Panc1 (cell line): ENCODE measurements around the gene ROCK2. TPM values are rescaled to one million over a fixed set of nuclear protein-coding genes. Genes with fewer than 3 reads are reported as not detected.

Experiments
- ATAC-seq: fragments of 200-7000 bp; cut with Tn5 transposase; 2 replicates; pipeline ENCODE4 v1.9.1; 2020; ENCODE audit warnings: mild to moderate bottlenecking, moderate library complexity
- BruUV-seq: library from RNA; stranded (reverse); fragments of 400-500 nt; replicated peaks from 2 replicates; lab custom pipeline; 2021; lab: Mats Ljungman, UMichigan
- CTCF ChIA-PET: fragments of 300-600 bp; sonication (Branson Sonifier 250); formaldehyde crosslinking; loops from one replicate; lab custom pipeline; 2022; ENCODE audit warnings: antibody characterized with exemption; lab: Charles Lee
- POLR2A ChIA-PET: fragments of 300-600 bp; sonication (Branson Sonifier 250); formaldehyde crosslinking; loops from one replicate; lab custom pipeline; 2022; ENCODE audit warnings: antibody characterized with exemption; lab: Charles Lee
- DNase-seq: peaks from one replicate; pipeline ENCODE4 v3.0.0-alpha.2; 2010; ENCODE audit warnings: low read depth, low spot score
- H3K27ac ChIP-seq: 2 replicates; pipeline ENCODE4 v1.5.1; 2011; ENCODE audit warnings: mild to moderate bottlenecking, low read length, inconsistent platforms
- H3K27me3 ChIP-seq: fragments of 200-500 bp; sonication (Bioruptor generic); 2 replicates; pipeline ENCODE4 v1.6.0; 2014; ENCODE audit warnings: low read length, inconsistent platforms; ENCODE audit not compliant: control insufficient read depth, insufficient read depth
- H3K36me3 ChIP-seq: fragments of 200-500 bp; sonication (Bioruptor generic); 2 replicates; pipeline ENCODE4 v1.5.1; 2014; ENCODE audit warnings: inconsistent platforms, mild to moderate bottlenecking, low read length, moderate library complexity; ENCODE audit not compliant: control insufficient read depth, insufficient read depth
- H3K4me1 ChIP-seq: 2 replicates; pipeline ENCODE4 v1.5.1; 2011; ENCODE audit warnings: inconsistent platforms, mild to moderate bottlenecking, low read length, moderate library complexity; ENCODE audit not compliant: control insufficient read depth, insufficient read depth
- H3K4me3 ChIP-seq, 2 experiments: 2 replicates each; pipeline ENCODE4 v1.5.1; 2011 to 2012; ENCODE audit warnings: low read depth in 2 of 2, low read length in 2 of 2, mild to moderate bottlenecking in 2 of 2, inconsistent platforms in 1 of 2, moderate library complexity in 1 of 2
- H3K9me3 ChIP-seq: fragments of 200-500 bp; sonication (Bioruptor generic); 2 replicates; pipeline ENCODE4 v1.5.1; 2014; ENCODE audit warnings: low read depth, mild to moderate bottlenecking, inconsistent platforms, low read length, moderate library complexity; ENCODE audit not compliant: control insufficient read depth, insufficient read depth
- CTCF ChIP-seq: fragments of 450-650 bp; IDR thresholded peaks from 2 replicates; pipeline ENCODE4 v1.5.1; 2017; ENCODE audit warnings: mild to moderate bottlenecking
- POLR2AphosphoS5 ChIP-seq: IDR thresholded peaks from 2 replicates; pipeline ENCODE4 v1.6.1; 2012; ENCODE audit warnings: mild to moderate bottlenecking, low read depth, low read length, moderate library complexity
- REST ChIP-seq, 2 experiments: IDR thresholded peaks; 2 replicates each; pipeline ENCODE4 v1.6.1; 2011 to 2012; ENCODE audit warnings: low read depth in 2 of 2, control low read depth in 1 of 2, low read length in 1 of 2, mild to moderate bottlenecking in 1 of 2, moderate library complexity in 1 of 2; ENCODE audit not compliant: insufficient read depth in 1 of 2
- SIN3A ChIP-seq: IDR thresholded peaks from 2 replicates; pipeline ENCODE4 v1.6.1; 2012; ENCODE audit warnings: low read depth, mild to moderate bottlenecking, low read length, moderate library complexity, borderline replicate concordance; ENCODE audit not compliant: insufficient read depth
- TCF7L2 ChIP-seq: IDR thresholded peaks from 2 replicates; pipeline ENCODE4 v1.6.1; 2011; ENCODE audit warnings: mild to moderate bottlenecking, low read depth, low read length, inconsistent platforms
- in situ Hi-C: cut with HindIII; loops from 2 replicates; pipeline ENCODE4 v1.10.0; 2016; ENCODE audit warnings: low sequenced_read_pairs, low pct_unique_long_range_greater_than_20kb
- intact Hi-C: fragments of 100-400 bp; cut with micrococcal nuclease; formaldehyde crosslinking; loops from one replicate; pipeline ENCODE4 v1.10.0; 2022; ENCODE audit not compliant: unreplicated experiment
- total RNA-seq: library from RNA; stranded (reverse); gene quantifications from one replicate; pipeline ENCODE4 v1.2.1, GENCODE V29; 2021; ENCODE audit not compliant: unreplicated experiment

The ROCK2 gene
- total RNA-seq, 1 experiment from 2014 or later, result 47.9 TPM

- H3K4me1 ChIP-seq, result no peaks in the 10 kb centered on the region
- H3K27me3 ChIP-seq, result no peaks in the 10 kb centered on the region
- DNase-seq, result no peak
- ATAC-seq, result no peak
- TF ChIP-seq POLR2AphosphoS5 (no peak), CTCF (no peak), SIN3A (no peak), REST (IDR thresholded peaks at IDR 0.05; ENCODE audit: insufficient read depth in 1 of 2, low read depth in 2 of 2, low read length in 1 of 2) (no peak), TCF7L2 (no peak)
- no TSS peak for BruUV-seq
- no peaks in the 10 kb centered on the region for H3K36me3 ChIP-seq
- intact Hi-C loops, result loop anchor here (10.0 kb wide), 1 partner anchor 105 kb away; the partner anchor contains the start of gene ROCK2
- H3K9me3 ChIP-seq, result no peaks in the 10 kb centered on the region
- H3K27ac ChIP-seq, result no peak overlapping the region
- CTCF ChIA-PET, result no interaction called here
- in situ Hi-C loops, result no loop called here
- no peak overlapping the region for H3K4me3 ChIP-seq
- POLR2A ChIA-PET, result no interaction called here
These were observed 104.6 kb downstream of the ROCK2 start for GRCh38 chr2:11239666-11240462.

- no peaks in the 10 kb centered on the region for H3K27me3 ChIP-seq
- intact Hi-C loops (loop anchor here (10.0 kb wide), 1 partner anchor 106 kb away; the partner anchor contains the start of gene ROCK2), in situ Hi-C loops (no loop called here)
- no peak overlapping the region for H3K27ac ChIP-seq
- DNase-seq, result no peak
- H3K4me3 ChIP-seq, result no peak overlapping the region
- TF ChIP-seq POLR2AphosphoS5 (no peak), REST (IDR thresholded peaks at IDR 0.05; ENCODE audit: insufficient read depth in 1 of 2, low read depth in 2 of 2, low read length in 1 of 2) (no peak), CTCF (no peak), TCF7L2 (no peak), SIN3A (no peak)
- H3K36me3 ChIP-seq, result no peaks in the 10 kb centered on the region
- no peaks in the 10 kb centered on the region for H3K9me3 ChIP-seq
- no TSS peak for BruUV-seq
- POLR2A ChIA-PET, result no interaction called here
- ATAC-seq, result no peak
- H3K4me1 ChIP-seq, result no peaks in the 10 kb centered on the region
- CTCF ChIA-PET, result no interaction called here
These were observed 105.3 kb downstream of the ROCK2 start for GRCh38 chr2:11239147-11239546.
